NOMO-1 treated with DMSO at 0.1 percent for 48 hours (cell line): ENCODE measurements around the gene PEAK1.

Experiments used
- DNase-seq: peaks from one replicate; lab custom pipeline; 2025; ENCODE audit not compliant: unreplicated experiment; lab: John Stamatoyannopoulos, UW

The PEAK1 gene

GRCh38 chr15:77098572-77098971, 321.3 kb downstream of the PEAK1 start:
- DNase-seq = no peak

- no peak for DNase-seq
Observed at GRCh38 chr15:77097921-77098320, 322.0 kb downstream of the PEAK1 start.

GRCh38 chr15:77097248-77097721, 322.6 kb downstream of the PEAK1 start:
- no peak for DNase-seq

- no peak for DNase-seq
Observed at GRCh38 chr15:77096541-77096940, 323.4 kb downstream of the PEAK1 start.

GRCh38 chr15:77096138-77096537, 323.8 kb downstream of the PEAK1 start:
- no peak for DNase-seq

- DNase-seq = no peak
Observed at GRCh38 chr15:77094397-77095030, 325.4 kb downstream of the PEAK1 start.

GRCh38 chr15:77093436-77093835, 326.5 kb downstream of the PEAK1 start:
- DNase-seq = no peak

GRCh38 chr15:77091097-77091496, 328.8 kb downstream of the PEAK1 start:
- no peak for DNase-seq

GRCh38 chr15:77087213-77087612, 332.7 kb downstream of the PEAK1 start:
- no peak for DNase-seq

- DNase-seq = peak; percentile 29
Observed at GRCh38 chr15:77085297-77085696, 334.6 kb downstream of the PEAK1 start.

GRCh38 chr15:77084436-77084835, 335.5 kb downstream of the PEAK1 start:
- no peak for DNase-seq

- peak; percentile 69 for DNase-seq
Observed at GRCh38 chr15:77083381-77084160, 336.3 kb downstream of the PEAK1 start.

- no peak for DNase-seq
Observed at GRCh38 chr15:77081971-77082370, 337.9 kb downstream of the PEAK1 start.

- DNase-seq = no peak
Observed at GRCh38 chr15:77076323-77076915, 343.5 kb downstream of the PEAK1 start.

GRCh38 chr15:77075528-77075927, 344.4 kb downstream of the PEAK1 start:
- no peak for DNase-seq

- DNase-seq = no peak
Observed at GRCh38 chr15:77074350-77074749, 345.6 kb downstream of the PEAK1 start.

GRCh38 chr15:77071305-77072223, 348.3 kb downstream of the PEAK1 start:
- DNase-seq = no peak

- peak; percentile 80 for DNase-seq
Observed at GRCh38 chr15:77070495-77071304, 349.2 kb downstream of the PEAK1 start, which contains the start of gene TSPAN3. Gene TSPAN3 (minus strand): TSS chr15:77071109. CDS start chr15:77070954, 155 bp downstream.

GRCh38 chr15:77070180-77070494, 349.8 kb downstream of the PEAK1 start:
- DNase-seq = peak; percentile 32

- no peak for DNase-seq
Observed at GRCh38 chr15:77069521-77070121, 350.3 kb downstream of the PEAK1 start.
